GM21723 (cell line): Measurements from ENCODE around the gene RHBDD2.
A peak's percentile ranks its signal among the peaks of the same experiment; 100 is the strongest.
"Not testable (repeated sequence)": the region's sequence is repeated elsewhere in the genome, so short reads cannot be mapped to it uniquely, and the experiment has no call there.

Source experiments
- ATAC-seq: cut with Tn5 transposase; IDR thresholded peaks from one replicate; pipeline ENCODE4 v1.9.1; 2021; ENCODE audit warnings: mild to moderate bottlenecking, moderate library complexity; ENCODE audit not compliant: unreplicated experiment

The RHBDD2 gene

DNA sequence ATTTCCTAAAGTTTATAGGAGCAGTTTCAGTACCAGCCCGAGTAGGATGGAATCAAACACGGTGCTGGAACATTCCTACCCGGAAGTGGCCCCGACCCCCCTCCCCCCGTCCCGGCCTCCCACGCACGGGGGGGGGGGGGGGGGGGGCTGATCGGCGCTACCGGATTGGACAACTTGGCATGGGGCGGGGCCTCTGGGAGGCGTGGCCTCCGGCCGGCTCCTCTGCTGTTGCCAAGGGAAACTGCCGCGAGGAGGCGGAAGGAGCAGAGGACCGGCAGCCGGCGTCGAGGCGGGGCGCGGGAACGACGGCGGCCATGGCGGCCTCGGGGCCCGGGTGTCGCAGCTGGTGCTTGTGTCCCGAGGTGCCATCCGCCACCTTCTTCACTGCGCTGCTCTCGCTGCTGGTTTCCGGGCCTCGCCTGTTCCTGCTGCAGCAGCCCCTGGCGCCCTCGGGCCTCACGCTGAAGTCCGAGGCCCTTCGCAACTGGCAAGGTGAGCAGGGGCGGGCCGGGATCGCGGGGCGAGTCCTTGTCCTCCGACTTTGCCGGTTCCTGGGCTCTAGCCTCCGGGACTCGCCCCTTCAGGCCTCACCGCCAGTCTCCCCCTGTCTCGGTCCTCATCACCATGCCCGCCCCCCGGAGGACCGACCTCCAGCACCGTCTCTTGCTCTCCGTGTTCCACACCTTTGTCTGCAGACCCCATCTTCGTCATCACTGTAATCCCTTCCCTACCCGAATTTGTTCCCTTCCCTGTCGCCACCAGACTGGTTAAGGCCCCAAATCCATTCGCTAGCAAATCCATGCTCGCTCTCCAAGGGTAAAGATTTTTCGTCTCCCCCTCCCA is at the start of gene RHBDD2:
Gene RHBDD2 (plus strand): TSS at position 266 of the 843 bp plus-strand sequence. CDS start 49 bp downstream, at position 315.
- ATAC-seq: peak; percentile 96

DNA sequence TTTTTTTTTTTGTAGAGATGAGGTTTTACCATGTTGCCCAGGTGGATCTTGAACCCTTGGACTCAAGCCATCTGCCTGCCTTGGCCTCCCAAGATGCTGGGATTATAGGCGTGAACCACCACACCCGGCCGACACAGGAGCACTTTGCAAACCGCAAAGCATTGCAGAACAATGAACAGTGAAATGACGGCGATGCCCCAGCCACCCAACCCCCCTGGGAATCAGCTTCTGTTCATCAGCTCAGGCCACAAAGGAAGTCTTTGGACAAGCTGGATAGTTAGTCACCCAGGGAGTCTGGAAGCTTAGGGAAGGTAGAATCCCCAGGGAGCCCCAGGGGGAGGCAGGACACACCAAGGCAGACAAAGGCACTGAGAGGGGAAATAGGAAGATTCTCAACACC is 49.2 kb upstream of the RHBDD2 start:
- not testable (repeated sequence) for ATAC-seq

DNA sequence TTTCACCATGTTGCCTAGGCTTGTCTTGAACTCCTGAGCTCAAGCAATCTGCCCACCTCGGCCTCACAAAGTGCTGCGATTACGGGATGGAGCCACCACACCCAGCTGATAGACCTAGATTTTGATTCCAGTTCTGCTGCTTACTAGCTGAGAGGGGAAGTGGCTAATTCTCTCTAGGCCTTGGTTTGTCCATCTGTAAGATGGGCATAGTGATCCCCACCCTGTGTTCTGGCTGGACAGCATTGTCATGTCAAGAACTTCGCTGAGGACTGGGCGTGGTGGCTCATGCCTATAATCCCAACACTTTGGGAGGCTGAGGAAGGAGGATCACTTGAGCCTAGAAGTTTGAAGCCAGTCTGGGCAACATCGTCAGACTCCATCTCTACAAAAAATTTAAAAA is 47.9 kb upstream of the RHBDD2 start:
- ATAC-seq: no peak

DNA sequence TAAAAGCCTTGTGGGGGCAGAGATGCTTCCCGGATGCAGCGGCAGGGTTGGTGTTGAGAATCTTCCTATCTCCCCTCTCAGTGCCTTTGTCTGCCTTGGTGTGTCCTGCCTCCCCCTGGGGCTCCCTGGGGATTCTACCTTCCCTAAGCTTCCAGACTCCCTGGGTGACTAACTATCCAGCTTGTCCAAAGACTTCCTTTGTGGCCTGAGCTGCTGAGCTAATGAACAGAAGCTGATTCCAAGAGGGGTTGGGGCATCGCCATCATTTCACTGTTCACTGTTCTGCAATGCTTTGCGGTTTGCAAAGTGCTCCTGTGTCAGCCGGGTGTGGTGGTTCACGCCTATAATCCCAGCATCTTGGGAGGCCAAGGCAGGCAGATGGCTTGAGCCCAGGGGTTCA is 45.2 kb upstream of the RHBDD2 start:
- not testable (repeated sequence) for ATAC-seq

DNA sequence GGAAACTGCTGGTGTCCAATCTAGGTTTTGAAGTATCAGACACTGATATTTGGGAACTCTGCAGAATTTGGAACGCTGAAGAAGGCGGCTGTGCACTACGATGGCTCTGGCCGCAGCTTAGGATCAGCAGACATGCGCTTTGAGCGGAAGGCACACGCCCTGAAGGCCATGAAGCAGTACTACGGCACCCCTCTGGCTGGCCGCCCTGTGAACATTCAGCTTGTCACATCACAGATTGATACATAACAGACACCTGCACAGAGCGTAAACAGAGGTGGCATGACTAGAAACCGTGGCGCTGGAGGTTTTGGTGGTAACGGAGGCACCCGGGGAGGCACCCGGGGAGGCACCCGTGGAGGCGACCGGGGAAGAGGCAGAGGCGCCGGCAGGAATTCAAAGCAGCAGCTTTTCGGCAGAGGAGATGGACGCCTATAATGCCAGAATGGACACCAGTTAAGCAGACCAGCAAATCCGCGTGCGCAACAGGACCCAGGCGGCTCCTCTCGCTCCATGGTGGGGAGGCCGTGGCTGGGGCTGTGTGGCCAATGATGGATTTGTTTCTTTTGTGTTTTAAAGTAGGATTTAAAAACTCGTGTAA is 43.0 kb upstream of the RHBDD2 start:
- no peak for ATAC-seq

DNA sequence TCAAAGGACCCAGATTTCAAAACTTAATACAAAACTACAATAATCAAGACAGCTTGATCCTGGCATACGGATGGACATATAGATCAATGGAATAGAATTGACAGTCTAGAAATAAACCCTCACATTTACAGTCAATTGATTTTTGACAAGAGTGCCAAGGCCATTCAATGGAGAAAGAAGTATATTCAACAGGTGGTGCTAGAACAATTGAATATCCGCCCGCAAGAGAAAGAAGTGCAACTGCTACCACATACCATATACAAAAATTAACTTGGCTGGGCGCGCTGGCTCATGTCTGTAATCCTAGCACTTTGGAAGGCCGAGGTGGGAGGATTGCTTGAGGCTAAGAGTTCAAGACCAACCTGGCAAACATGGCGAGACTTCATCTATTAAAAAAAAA is 42.0 kb upstream of the RHBDD2 start:
- no peak for ATAC-seq

DNA sequence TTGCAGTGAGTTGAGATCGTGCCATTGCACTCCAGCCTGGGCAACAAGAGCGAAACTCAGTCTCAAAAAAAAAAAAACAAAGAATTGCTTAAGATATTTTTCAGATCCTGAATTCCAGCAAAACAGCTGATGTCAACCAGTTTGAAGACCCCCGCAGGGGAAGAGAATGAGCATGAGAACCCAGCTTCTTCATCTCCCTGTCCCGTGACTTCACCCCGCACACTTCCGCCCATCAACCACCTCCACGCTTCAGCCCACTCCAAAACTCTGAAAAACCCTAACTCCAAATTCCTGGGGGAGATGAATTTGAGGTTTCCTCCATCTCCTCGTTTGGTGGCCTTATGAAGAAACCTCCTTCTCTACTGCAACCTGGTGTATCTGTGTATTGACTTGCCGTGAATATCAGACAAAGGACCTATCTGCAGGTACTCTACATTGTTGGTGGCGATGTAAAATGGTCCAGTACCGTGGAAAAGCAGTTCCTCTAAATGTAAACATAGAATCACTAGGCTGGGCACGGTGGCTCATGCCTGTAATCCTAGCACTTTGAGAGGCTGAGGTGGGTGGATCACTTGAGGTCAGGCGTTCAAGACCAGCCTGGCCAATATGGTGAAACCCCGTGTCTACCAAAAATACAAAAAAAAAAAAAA is 40.4 kb upstream of the RHBDD2 start:
- ATAC-seq: not testable (repeated sequence)

DNA sequence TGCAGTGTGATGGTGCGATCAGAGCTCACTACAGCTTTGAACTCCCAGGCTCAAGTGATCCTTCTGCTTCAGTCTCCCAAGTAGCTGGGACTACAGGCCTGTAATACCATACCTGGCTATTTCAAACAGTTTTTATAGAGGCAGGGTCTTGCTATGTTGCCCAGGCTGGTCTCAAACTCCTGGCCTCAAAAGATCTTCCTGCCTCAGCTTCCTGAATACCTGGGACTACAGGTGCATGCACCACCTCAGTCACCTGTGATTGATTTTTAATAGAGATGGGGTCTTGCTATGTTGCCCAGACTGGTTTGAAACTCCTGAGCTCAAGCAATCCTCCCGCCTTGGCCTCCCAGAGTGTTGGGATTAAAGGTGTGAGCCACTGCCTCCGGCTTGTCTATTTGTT is 38.8 kb upstream of the RHBDD2 start:
- ATAC-seq: no peak

DNA sequence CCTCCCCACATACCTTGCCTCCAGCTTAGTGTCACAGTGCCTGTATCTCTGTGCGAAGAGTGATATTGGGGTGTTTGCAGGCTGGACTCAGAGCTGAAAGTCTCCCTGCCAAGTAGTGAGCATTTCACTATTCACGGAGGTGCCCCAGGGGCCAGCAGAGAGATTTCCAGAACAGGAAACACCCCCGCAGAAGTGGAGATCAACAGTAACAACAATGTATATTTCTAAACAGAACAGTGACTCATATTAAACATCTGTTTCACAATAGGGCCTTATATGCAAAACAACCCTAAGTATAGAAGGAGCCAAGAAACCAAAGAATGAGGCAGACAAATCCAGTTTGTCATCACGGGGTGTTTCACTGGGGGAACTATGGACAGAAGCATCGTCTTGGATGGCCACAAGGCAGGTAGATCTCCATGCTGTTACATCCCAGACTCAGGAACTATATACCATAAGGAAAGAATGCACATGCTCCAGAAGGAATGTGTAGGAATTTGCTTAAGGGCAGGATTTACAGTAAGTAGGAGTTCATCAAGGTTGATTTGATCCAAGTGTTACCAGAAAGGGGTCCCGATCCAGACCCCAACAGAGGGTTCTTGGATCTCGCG is 35.9 kb upstream of the RHBDD2 start:
- peak; percentile 91 for ATAC-seq

DNA sequence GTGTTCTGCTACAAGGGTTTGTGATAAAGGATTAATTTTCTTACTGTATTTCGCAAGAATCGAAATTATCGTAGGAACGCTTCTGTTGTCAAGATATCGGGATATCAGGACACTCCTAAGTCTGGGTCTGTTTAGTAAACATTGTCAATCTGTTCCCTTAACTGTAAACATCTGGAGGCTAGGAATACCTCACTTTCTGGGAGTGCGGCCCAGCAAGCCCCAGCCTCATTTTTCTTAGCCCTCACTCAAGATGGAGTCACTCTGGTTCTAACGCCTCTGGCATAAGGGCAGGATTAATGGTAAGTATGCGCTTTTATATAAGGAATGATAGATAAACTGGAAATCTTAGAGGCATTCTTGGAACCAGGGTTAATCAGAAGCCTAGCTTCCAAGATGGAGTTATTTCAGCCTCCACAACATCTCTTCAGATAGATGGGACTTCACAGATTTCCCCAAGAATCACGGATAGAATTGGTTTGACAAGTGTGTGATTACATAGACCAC is 35.2 kb upstream of the RHBDD2 start:
- no peak for ATAC-seq

DNA sequence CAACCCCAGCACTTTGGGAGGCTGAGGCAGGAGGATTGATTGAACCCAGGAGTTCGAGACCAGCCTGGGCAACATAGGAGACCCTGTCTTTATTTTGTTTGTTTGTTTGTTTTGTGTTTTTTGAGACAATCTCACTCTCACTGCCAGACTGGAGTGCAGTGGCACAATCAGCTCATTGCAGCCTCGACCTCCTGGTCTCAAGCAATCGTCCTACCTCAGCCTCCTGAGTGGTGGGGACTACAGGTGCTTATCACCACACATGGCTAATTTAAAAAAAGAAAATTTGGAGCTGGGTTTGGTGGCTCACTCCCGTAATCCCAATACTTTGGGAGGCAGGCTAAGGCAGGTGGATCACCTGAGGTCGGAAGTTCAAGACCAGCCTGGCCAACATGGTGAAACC is 34.7 kb upstream of the RHBDD2 start:
- ATAC-seq: no peak

DNA sequence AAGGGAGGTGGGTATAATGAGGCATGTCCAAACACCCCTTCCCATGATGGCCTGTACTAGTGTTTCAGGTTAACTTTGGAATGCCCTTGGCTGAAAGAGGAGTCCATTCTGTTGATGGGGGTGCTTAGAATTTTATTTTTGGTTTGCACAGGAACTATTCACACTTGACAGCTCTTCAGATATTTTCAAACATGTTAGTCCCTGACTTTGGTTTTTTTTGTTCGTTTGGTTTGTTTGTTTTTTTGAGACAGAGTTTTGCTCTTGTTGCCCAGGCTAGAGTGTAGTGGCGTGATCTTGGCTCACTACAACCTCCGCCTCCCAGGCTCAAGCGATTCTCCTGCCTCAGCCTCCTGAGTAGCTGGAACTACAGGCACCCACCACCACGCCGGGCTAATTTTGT is 33.7 kb upstream of the RHBDD2 start:
- not testable (repeated sequence) for ATAC-seq

DNA sequence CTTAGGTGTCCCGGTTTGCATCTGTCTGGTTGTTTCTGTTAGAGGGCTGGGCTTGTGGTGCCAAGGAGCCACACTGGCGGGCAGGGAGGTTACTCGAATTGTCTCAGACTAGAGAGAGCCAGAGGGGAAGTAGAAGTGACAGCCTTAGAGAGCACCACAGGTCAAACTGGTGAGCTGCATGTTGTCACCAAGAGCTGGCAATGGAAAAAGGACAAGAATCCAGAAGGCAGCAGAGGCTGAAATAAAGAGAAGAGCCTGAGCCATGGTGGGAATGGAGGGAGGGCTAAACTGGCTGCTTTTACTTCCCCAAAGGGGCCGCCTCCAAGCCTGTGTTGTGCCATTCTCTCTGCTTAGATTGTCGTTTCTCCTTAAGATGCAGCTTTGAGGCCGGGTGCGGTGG is 31.1 kb upstream of the RHBDD2 start:
- ATAC-seq: no peak

DNA sequence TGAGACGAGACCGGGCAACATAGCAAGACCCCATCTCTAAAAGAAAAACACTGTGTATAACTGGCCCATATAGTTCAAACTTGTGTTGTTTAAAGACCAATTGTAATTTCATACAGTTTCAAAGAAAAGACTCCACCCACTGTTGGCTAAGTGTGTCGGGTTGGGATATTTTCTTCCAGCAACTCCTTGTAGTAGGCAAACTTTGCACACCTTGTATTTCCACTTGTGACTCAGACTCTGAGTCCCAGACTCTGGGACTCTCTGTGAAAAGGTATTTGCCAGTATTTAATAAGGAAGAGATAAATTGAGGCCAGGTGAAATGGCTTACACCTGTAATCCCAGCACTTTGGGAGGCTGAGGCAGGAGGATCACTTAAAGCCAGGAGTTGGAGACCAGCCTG is 29.3 kb upstream of the RHBDD2 start:
- no peak for ATAC-seq

DNA sequence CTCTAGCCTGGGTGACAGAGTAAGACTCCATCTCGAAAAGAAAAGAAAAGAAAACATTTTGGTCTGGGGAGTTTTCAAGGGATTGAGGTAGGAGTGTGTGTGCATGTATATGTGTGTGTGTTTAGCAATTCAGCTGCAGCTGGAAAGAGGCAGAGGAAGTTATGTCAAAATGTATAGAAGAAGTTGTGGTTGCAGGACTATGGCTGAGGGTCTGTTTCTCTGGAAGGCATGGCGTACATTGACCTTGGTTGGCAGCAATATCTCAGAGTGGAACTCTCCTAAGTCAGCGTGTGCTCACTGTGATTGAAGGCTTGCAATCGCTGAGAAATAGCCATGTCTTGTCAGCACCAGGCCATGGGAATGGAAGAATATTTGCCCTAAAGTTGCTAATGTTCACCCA is 28.6 kb upstream of the RHBDD2 start:
- ATAC-seq: no peak

DNA sequence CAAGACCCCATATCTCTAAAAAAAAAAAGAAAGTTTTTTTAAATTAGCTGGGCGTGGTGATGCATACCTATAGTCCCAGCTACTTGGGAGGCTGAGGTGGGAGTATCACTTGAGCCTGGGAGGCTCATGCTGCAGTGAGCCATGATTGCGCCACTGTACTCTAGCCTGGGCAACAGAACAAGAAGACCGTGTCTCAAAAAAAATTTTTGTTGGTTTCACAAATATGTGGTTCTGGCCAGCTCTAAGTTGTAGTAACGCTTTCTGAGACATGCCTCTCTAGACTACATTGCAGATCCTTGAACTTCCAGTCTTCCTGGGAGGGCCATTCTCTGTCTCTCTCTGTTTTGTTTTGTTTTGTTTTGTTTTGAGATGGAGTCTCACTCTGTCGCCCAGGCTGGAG is 24.6 kb upstream of the RHBDD2 start:
- no peak for ATAC-seq

DNA sequence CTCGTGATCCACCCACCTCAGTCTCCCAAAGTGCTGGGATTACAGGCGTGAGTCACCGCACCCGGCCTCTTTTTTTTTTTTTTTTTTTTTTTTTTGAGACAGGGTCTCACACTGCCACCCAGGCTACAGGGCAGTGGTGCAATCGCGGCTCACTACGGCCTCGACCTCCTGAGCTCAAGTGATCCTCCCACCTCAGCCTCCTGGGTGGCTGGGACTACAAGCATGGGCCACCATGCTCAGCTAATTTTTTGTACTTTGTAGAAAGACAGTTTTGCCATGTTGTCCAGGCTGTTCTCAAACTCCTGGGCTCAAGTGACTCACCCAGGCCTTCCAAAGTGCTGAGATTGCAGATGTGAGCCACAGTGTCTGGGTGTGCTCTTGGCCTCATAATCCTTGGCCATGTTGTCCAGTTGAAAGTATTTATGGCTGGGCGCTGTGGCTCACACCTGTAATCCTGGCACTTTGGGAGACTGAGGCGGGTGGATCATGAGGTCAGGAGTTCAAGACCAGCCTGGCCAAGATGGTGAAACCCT is 24.0 kb upstream of the RHBDD2 start:
- ATAC-seq: not testable (repeated sequence)

DNA sequence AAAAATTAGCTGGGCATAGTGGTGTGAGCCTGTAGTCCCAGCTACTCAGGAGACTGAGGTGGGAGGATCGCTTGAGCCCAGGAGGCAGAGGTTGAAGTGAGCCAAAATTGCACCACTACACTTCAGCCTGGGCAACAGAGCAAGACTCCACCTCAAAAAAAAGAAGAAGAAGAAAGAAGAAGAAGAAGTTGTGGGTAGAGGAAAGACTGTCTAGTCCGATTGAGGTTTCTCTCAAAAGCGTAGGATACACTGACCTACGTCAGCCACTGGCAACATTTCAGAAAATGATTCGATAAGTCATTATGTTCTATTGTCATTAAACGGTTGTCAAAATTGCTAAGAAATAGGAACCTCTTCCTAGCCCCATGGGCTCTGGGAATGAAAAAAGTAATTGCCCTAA is 22.3 kb upstream of the RHBDD2 start:
- no peak for ATAC-seq

DNA sequence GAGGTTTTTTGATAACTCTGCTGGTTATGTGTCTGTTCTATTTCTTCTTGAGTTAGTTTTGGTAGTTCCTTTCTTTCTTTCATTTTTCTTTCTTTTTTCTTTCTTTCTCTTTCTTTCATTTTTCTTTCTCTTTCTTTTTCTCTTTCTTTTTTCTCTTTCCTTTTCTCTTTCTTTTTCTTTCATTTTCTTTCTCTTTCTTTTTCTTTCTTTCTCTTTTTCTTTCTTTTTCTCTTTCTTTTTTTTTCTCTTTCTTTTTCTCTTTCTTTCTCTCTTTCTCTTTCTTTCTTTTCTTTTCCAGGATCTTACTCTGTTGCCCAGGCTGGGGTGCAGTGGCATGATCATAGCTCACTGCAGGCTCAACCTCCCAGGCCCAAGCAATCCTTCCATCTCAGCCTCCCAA is 20.4 kb upstream of the RHBDD2 start:
- ATAC-seq: no peak

DNA sequence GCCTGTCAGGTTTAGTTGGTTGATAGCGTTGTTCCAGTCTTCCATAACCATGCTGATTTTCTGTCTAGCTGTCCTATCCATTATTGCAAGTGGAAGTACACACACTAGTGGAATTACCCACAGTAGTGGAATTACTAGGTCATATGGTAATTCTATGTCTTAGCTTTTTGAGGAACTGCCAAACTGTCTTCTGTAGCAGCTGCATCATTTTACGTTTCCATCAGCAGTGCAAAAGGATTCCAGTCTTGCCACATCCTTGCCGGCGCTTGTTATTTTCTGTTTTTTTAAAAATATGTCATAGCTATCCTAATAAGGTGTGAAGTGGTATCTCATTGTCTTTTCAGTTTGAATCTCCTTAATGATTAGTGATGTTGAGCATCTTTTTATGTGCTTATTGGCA is 17.2 kb upstream of the RHBDD2 start:
- no peak for ATAC-seq

DNA sequence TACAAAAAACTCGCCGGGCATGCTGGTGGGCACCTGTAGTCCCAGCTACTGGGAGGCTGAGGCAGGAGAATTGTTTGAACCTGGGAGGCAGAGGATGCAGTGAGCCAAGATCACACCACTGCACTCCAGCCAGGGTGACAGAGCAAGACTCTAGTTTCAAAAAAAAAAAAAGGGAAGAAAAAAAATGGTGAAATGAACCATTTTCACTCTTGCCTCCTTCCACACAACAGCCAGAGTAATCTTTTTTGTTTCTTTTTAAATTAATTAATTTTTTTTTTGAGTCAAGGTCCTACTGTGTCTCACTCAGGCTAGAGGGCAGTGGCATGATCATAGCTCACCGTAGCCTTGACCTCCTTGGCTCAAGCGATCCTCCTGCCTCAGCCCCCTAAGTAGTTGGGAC is 14.6 kb upstream of the RHBDD2 start:
- ATAC-seq: not testable (repeated sequence)
